DMS153 (cell line): ENCODE results near the gene ULK4.
"Not testable (repeated sequence)": the region's sequence is repeated elsewhere in the genome, so short reads cannot be mapped to it uniquely, and the experiment has no call there.

Experiments
- DNase-seq: peaks from one replicate; lab custom pipeline; 2025; lab: John Stamatoyannopoulos, UW

Gene ULK4

DNA sequence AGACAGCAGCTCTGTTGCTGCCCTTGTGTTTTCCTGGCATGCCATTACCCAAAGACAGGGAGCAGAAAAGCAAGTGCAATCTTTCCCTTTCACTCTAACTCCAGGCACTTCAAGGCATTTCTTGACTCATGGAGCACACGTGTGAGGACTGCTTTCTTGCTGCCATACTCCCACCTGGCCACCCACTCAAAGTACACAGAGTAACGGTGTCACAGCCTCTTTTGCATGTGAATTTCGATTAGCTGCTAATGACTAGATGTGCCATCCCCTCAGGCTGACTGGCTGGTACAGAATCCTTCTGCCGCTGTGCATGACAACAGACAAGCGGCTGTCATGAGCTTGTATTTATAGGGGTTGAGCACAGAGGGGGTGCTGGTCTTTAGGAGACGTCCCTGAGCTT lies 382.0 kb downstream of the ULK4 start:
- no peak for DNase-seq

GRCh38 chr3:41578798-41579197 lies 383.1 kb downstream of the ULK4 start:
- DNase-seq: no peak

- DNase-seq: no peak
Measured at GRCh38 chr3:41575724-41576123, 386.2 kb downstream of the ULK4 start.

GRCh38 chr3:41574900-41575299 lies 387.0 kb downstream of the ULK4 start:
- no peak for DNase-seq

GRCh38 chr3:41573591-41573990 lies 388.3 kb downstream of the ULK4 start:
- no peak for DNase-seq

DNA sequence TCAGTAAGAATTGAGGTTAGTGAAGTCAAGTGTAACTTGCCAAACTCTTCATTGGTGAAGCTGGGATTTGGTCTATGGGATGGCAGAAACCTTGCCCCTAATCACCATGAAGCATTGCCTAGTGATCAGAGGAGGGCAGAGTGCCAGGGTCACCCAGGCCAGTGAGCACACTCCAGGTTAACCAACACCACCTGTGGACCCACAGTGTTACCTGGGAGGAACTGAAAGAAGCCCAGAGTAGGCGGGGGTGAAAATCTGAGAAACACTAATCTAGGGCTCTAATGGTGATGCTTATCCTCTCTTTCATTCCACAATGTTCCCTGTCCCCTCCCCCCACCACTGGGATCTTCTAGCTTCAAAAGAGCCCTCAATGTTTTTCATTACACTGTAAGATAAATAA lies 389.8 kb downstream of the ULK4 start:
- no peak for DNase-seq

DNA sequence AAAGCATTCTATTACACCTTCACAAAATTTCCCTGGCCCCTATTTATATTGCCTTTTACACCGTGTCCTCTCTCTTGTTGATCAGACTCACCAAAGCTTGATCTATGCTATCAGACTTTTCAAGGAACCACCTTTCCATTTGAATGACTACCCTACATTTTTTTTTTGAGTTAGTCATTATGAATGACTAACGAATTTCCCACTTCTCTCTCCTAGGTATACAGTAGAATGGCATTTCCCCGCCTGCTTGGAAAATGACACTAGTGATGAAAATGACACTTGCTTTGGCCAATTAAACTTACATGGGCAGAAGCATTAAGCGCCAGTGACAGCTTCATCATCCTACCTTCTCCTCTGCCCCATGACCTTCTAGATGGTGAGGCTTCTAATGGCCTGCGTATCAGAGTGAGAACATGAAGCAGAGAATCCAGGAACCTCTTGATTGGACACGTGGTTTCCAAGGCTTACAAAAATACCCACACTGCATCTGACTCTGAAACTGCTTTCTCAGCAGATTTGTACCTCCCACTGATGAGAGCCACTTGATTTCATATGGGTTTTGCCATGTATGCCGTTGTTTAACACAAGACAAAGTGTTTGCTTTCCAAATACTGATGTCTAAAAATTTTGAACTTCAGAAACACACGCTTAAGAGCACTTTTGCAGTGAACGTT lies 392.1 kb downstream of the ULK4 start:
- no peak for DNase-seq

- no peak for DNase-seq
Measured at GRCh38 chr3:41565948-41566514, 395.9 kb downstream of the ULK4 start.

DNA sequence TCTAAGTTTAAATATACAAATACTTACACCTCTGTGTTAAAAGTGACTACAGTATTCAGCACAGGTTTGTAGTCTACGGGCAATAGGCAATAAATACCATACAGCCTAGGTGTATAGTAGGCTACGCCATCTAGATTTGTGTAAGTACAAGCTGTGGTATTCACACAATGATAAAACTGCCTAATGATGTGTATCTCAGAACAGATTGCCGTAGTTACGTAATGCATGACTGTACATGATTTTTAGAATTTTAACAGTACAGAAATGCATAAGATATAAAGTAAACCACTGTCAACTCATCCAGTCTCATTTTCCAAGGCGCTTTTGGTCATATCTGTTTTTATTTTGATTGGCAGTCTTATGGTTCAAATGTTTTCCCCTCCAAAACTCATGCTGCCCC lies 396.9 kb downstream of the ULK4 start:
- DNase-seq: no peak

DNA sequence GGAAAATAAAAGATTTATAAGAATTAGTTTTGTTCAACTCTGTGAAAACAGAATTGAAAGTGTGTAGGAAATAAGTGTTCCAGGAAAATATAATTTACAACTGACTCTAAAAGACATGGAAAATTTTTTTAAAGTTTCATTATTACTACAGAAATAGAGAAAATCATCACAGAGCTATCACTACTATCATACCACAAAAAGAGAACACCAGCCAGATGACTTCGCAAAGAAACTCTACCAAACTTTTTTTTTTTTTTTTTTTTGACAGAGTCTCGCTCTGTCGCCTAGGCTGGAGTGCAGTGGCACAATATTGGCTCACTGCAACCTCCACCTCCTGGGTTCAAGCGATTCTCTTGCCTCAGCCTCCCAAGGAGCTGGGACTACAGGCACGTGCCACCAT lies 405.7 kb downstream of the ULK4 start:
- DNase-seq: not testable (repeated sequence)

- no peak for DNase-seq
Measured at GRCh38 chr3:41532976-41533375, 428.9 kb downstream of the ULK4 start.

DNA sequence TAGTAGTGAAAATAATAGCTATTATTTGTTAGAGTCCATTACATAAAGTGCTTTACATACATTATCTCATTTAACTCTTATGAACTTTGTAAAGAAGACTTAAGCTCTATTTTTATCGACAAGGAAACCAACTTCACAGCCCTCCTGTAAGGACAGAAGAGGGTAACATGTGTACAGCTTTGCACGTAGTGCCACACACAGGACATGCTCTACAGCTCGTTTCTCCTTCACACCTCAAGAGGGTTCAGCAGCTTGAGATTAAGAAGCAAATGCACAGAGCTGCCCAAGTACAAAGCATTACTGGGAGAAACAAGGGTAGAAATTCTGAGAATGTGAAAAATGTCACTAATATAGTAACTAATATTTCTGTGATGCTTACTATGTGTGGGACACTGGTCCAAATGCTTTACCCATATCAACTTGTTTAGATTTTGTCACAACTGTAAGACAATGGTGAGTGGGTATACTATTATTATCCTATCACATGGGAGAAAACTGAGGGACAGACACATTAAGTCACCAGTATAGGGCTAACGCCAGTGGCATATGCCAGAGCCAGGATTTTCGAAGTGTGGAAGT lies 434.8 kb downstream of the ULK4 start:
- DNase-seq: no peak

DNA sequence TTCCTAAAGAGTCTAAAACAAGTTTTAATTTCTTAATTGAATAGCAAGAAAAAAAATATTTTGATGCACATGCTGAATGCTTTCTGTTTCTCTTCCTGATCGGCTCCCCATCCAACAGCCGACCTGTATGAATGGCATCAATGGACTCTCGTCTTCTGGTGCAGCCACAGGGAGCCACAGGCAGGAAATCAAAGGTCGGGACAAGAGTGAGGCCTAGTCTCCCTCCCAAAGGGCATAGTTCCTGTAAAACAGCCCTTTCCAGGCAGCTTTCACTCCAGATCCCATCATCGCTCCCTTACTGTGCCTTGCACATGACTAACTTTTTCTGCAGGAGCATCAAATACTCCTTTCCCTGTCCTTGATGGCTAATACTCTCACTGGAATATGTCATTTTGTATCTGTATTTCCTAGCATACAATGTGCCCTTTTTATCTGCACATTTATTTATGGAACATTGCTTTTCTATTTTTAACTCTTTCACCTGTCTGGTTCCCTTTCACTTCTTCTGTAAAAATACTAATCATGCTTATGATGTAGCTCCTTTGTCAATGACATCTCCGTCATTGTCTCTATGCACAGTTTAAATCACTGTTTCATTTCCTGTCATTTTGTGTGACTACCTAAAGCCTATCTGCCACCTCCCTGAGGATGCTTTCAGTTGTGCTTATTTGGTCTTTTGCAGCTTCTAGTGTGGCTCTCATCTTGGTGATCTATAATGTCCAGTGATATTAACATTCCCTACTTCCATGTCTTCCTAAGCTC lies 436.4 kb downstream of the ULK4 start:
- DNase-seq: no peak

GRCh38 chr3:41523897-41524296 lies 438.0 kb downstream of the ULK4 start:
- DNase-seq: no peak

- DNase-seq: no peak
Measured at GRCh38 chr3:41522612-41523011, 439.3 kb downstream of the ULK4 start.

DNA sequence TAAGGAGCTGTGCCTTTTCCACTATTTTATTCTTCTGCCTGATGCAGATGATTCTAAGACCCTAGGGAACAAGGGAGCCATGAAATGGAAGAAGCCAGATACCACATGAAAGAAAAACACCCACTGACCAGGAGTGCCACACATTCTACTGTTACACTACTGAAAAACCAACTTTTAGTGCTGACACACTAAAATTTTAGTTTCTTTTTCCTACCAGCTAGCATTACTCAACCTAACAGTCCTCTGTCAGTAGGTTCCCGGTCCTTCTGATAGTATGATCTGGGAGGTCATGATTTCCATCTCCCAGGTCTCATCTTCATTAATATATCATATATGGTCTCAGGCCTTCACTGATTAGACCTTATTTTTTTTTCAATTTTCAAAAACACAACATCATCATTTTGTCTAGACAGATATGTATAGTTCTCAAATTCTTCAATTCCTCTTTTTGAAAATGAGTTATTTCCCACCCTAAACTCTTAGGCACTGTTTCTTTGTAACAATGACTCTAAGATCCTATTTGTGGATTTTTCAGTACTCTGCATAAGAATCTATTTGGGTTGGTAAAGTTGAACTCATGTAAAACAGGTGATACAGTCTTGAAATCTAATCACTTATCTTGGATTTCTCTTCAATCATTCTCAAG lies 440.8 kb downstream of the ULK4 start:
- no peak for DNase-seq

- no peak for DNase-seq
Measured at GRCh38 chr3:41519746-41520145, 442.2 kb downstream of the ULK4 start.

- no peak for DNase-seq
Measured at GRCh38 chr3:41518626-41519025, 443.3 kb downstream of the ULK4 start.

DNA sequence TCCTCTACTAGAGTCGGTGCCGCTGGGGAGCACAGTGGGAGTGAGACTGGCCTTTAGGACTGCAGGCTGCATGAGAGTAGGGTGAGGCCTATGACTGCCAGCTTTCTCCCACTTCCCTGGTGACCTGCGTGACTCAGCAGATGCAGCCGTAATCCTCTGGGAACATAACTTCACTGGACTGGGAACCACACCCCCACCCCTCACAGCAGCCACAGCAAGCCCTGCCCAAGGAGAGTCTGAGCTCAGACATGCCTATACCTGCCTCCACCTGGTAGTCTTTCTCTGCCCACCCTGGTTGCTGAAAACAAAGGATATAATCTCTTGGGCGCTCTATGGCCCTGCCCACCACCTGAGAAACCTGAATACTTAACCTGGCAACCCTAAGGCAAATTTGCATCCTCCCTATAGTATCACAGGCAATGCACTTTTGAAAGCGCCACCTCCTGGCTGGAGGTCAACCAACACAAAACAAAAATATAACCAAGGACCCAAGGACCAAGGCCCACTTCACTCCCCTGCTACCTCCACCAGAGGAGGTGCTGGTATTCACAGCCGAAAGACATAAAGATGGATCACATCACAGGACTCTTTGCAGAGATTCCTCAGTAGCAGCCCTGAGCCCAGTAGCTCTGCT lies 453.7 kb downstream of the ULK4 start:
- no peak for DNase-seq

- DNase-seq: no peak
Measured at GRCh38 chr3:41507336-41508062, 454.4 kb downstream of the ULK4 start.

- DNase-seq: no peak
Measured at GRCh38 chr3:41503998-41504623, 457.8 kb downstream of the ULK4 start.
